HL-60 (cell line): ENCODE data around the gene WFDC5.

Experiments
- DNase-seq, 2 experiments: peaks; one replicate each; pipeline ENCODE4 v3.0.0-alpha.2; 2010 to 2020; ENCODE audit warnings: low read depth in 1 of 2, low spot score in 1 of 2
- H3K27ac ChIP-seq: fragments of 250-450 bp; sonication (Bioruptor Pico); replicated peaks from 2 replicates; pipeline ENCODE4 v1.5.1; 2020; ENCODE audit warnings: mild to moderate bottlenecking, moderate library complexity
- H3K27me3 ChIP-seq: fragments of 250-450 bp; sonication (Bioruptor Pico); 2 replicates; pipeline ENCODE4 v1.5.1; 2021; ENCODE audit warnings: mild to moderate bottlenecking, moderate library complexity; ENCODE audit not compliant: insufficient read depth, poor library complexity, severe bottlenecking
- H3K4me3 ChIP-seq: replicated peaks from 2 replicates; pipeline ENCODE4 v1.5.1; 2011; ENCODE audit warnings: mild to moderate bottlenecking, control low read depth, low read length; ENCODE audit not compliant: insufficient read depth
- CTCF ChIP-seq: IDR thresholded peaks from one replicate; pipeline ENCODE4 v1.5.1; 2011; ENCODE audit warnings: low read length, control low read depth, inconsistent platforms; ENCODE audit not compliant: insufficient read depth
- GABPA ChIP-seq: IDR thresholded peaks from 2 replicates; pipeline ENCODE4 v1.6.1; 2012; ENCODE audit warnings: low read depth
- POLR2AphosphoS5 ChIP-seq: IDR thresholded peaks from 2 replicates; pipeline ENCODE4 v1.6.1; 2012; ENCODE audit warnings: low read depth
- REST ChIP-seq: IDR thresholded peaks from 2 replicates; pipeline ENCODE4 v1.6.1; 2012; ENCODE audit warnings: low read depth; ENCODE audit not compliant: insufficient replicate concordance
- SPI1 ChIP-seq: IDR thresholded peaks from 2 replicates; pipeline ENCODE4 v1.6.1; 2012; ENCODE audit warnings: low read depth, mild to moderate bottlenecking, borderline replicate concordance

Gene WFDC5

GRCh38 chr20:45087814-45088213 is 27.2 kb downstream of the WFDC5 start:
- Histone ChIP-seq H3K27me3 (no peaks in the 10 kb centered on the region), H3K27ac (no peak overlapping the region), H3K4me3 (no peak overlapping the region)
- no peak for TF ChIP-seq REST
- no peak for TF ChIP-seq SPI1
- no peak for TF ChIP-seq GABPA
- TF ChIP-seq POLR2AphosphoS5: no peak
- no peak for TF ChIP-seq CTCF
- no peak for DNase-seq

GRCh38 chr20:45087097-45087790 is 27.7 kb downstream of the WFDC5 start:
- TF ChIP-seq SPI1: peak; percentile 81
- no peak for TF ChIP-seq CTCF
- H3K27me3 ChIP-seq: no peaks in the 10 kb centered on the region
- no peak overlapping the region for H3K27ac ChIP-seq
- H3K4me3 ChIP-seq: no peak overlapping the region
- DNase-seq: peak in 1 of 2 experiments; percentile 17

- TF ChIP-seq POLR2AphosphoS5 (no peak), SPI1 (no peak), REST (no peak), GABPA (no peak), CTCF (no peak)
- DNase-seq: no peak
- H3K27ac ChIP-seq: no peak overlapping the region
- H3K4me3 ChIP-seq: no peak overlapping the region
- no peaks in the 10 kb centered on the region for H3K27me3 ChIP-seq
Observed at GRCh38 chr20:45085867-45086266, 29.1 kb downstream of the WFDC5 start.

- no peak overlapping the region for H3K27ac ChIP-seq
- no peak for DNase-seq
- no peak overlapping the region for H3K4me3 ChIP-seq
- no peak for TF ChIP-seq POLR2AphosphoS5
- no peaks in the 10 kb centered on the region for H3K27me3 ChIP-seq
Observed at GRCh38 chr20:45085289-45085688, 29.7 kb downstream of the WFDC5 start.
